Mesothelial cell of epicardium (in vitro differentiated cells): ENCODE results near the gene MPP7. TPM values are rescaled to one million over a fixed set of nuclear protein-coding genes. Genes with fewer than 3 reads are reported as not detected.

ENCODE experiments used
- DNase-seq, 2 experiments: peaks; one replicate each; pipeline ENCODE4 v3.0.0; 2021; ENCODE audit warnings: low spot score in 2 of 2; ENCODE audit not compliant: unreplicated experiment in 2 of 2
- H3K27ac Mint-ChIP-seq: 2 replicates; pipeline ENCODE4 v1.8.0; 2021; ENCODE audit warnings: mixed read lengths
- H3K27me3 Mint-ChIP-seq: 2 replicates; pipeline ENCODE4 v1.8.0; 2021; ENCODE audit warnings: low read depth, mixed read lengths
- H3K36me3 Mint-ChIP-seq: 2 replicates; pipeline ENCODE4 v1.8.0; 2021; ENCODE audit warnings: mixed read lengths
- H3K4me1 Mint-ChIP-seq: 2 replicates; pipeline ENCODE4 v1.8.0; 2021; ENCODE audit warnings: mixed read lengths
- H3K4me3 Mint-ChIP-seq: 2 replicates; pipeline ENCODE4 v1.8.0; 2021; ENCODE audit warnings: mild to moderate bottlenecking, moderate library complexity, mixed read lengths
- H3K9me3 Mint-ChIP-seq: 2 replicates; pipeline ENCODE4 v1.8.0; 2021; ENCODE audit warnings: mixed read lengths
- CTCF ChIP-seq: fragments of 200-600 bp; sonication (generic); IDR thresholded peaks from one replicate; pipeline ENCODE4 v1.5.0; 2021; ENCODE audit warnings: antibody characterized with exemption; ENCODE audit not compliant: unreplicated experiment
- total RNA-seq: library from RNA; stranded (reverse); gene quantifications from 3 replicates; pipeline ENCODE4 v1.2.1, GENCODE V29; 2021

The MPP7 gene
- total RNA-seq, 1 donor from 2014 or later = 10.6 TPM

- Mint-ChIP-seq H3K27me3 (no peaks in the 10 kb centered on the region), H3K27ac (no peak overlapping the region), H3K4me3 (no peak overlapping the region), H3K4me1 (peaks cover 33% of the 10 kb centered on the region), H3K36me3 (no peaks in the 10 kb centered on the region), H3K9me3 (no peaks in the 10 kb centered on the region)
- TF ChIP-seq CTCF = no peak
- DNase-seq = no peak
These were observed 23.0 kb downstream of the MPP7 start for GRCh38 chr10:28279878-28280277.

GRCh38 chr10:28278842-28279241 is 24.0 kb downstream of the MPP7 start:
- H3K27me3 Mint-ChIP-seq = no peaks in the 10 kb centered on the region
- no peak overlapping the region for H3K4me3 Mint-ChIP-seq
- peaks cover 23% of the 10 kb centered on the region for H3K4me1 Mint-ChIP-seq
- DNase-seq = no peak
- H3K9me3 Mint-ChIP-seq = no peaks in the 10 kb centered on the region
- no peak overlapping the region for H3K27ac Mint-ChIP-seq
- no peaks in the 10 kb centered on the region for H3K36me3 Mint-ChIP-seq
- no peak for TF ChIP-seq CTCF

GRCh38 chr10:28276384-28276783 is 26.5 kb downstream of the MPP7 start:
- H3K36me3 Mint-ChIP-seq = no peaks in the 10 kb centered on the region
- TF ChIP-seq CTCF = no peak
- DNase-seq = no peak
- H3K9me3 Mint-ChIP-seq = no peaks in the 10 kb centered on the region
- no peak overlapping the region for H3K27ac Mint-ChIP-seq
- H3K27me3 Mint-ChIP-seq = no peaks in the 10 kb centered on the region
- no peak overlapping the region for H3K4me3 Mint-ChIP-seq
- peaks cover 21% of the 10 kb centered on the region for H3K4me1 Mint-ChIP-seq

GRCh38 chr10:28274475-28274874 is 28.4 kb downstream of the MPP7 start:
- H3K27me3 Mint-ChIP-seq = no peaks in the 10 kb centered on the region
- no peak for TF ChIP-seq CTCF
- H3K4me3 Mint-ChIP-seq = no peak overlapping the region
- no peaks in the 10 kb centered on the region for H3K9me3 Mint-ChIP-seq
- H3K4me1 Mint-ChIP-seq = peaks cover 24% of the 10 kb centered on the region
- no peaks in the 10 kb centered on the region for H3K36me3 Mint-ChIP-seq
- no peak for DNase-seq
- no peak overlapping the region for H3K27ac Mint-ChIP-seq

GRCh38 chr10:28273343-28273742 is 29.5 kb downstream of the MPP7 start:
- Mint-ChIP-seq H3K4me1 (peaks cover 24% of the 10 kb centered on the region), H3K36me3 (no peaks in the 10 kb centered on the region), H3K27me3 (no peaks in the 10 kb centered on the region), H3K27ac (peak overlapping the region; percentile 10), H3K4me3 (no peak overlapping the region), H3K9me3 (no peaks in the 10 kb centered on the region)
- no peak for DNase-seq
- no peak for TF ChIP-seq CTCF

GRCh38 chr10:28269842-28270456 is 32.9 kb downstream of the MPP7 start:
- H3K4me1 Mint-ChIP-seq = peaks cover 24% of the 10 kb centered on the region
- H3K36me3 Mint-ChIP-seq = no peaks in the 10 kb centered on the region
- no peak overlapping the region for H3K4me3 Mint-ChIP-seq
- H3K9me3 Mint-ChIP-seq = no peaks in the 10 kb centered on the region
- DNase-seq = no peak
- peak overlapping the region; percentile 28 for H3K27ac Mint-ChIP-seq
- no peaks in the 10 kb centered on the region for H3K27me3 Mint-ChIP-seq
- no peak for TF ChIP-seq CTCF
